HG02610 (cell line): ENCODE measurements around the gene CAT.
A peak's percentile ranks its signal among the peaks of the same experiment; 100 is the strongest.
"Not testable (repeated sequence)": the region's sequence is repeated elsewhere in the genome, so short reads cannot be mapped to it uniquely, and the experiment has no call there.

Experiments used
- ATAC-seq: cut with Tn5 transposase; IDR thresholded peaks from one replicate; pipeline ENCODE4 v1.9.1; 2021; ENCODE audit warnings: mild to moderate bottlenecking, moderate library complexity; ENCODE audit not compliant: unreplicated experiment

CAT gene

DNA sequence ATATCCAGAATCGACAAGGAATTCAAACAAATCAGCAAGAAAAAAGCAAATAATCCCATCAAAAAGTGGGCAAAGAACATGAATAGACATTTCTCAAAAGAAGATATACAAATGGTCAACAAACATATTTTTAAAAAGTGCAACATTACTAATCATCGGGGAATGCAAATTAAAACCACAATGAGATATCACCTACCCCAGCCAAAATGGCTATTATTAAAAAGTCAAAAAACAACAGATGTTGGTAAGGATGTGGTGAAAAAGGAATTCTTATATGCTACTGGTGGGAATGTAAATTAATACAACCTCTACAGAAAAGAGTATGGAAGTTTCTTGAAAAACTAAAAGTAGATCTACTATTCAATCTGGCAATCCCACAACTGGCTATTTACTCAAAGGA is 13.9 kb upstream of the CAT start:
- not testable (repeated sequence) for ATAC-seq

DNA sequence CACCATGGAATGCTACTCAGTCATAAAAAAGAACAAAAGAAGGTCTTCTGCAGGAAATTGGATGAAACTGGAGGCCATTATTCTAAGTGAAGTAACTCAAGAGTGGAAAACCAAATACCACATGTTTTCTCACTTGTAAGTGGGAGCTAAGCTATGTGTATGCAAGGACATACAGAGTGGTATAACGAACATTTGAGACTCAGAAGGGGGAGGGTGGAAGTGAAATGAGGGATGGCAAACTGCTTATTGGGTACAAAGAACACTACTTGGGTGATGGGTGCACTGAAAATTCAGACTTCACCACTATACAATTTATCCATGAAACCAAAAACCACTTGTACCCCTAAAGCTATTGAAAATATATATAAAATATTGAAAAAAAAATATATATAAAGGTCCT is 13.4 kb upstream of the CAT start:
- ATAC-seq: no peak

- no peak for ATAC-seq
Measured at GRCh38 chr11:34425867-34426266, 12.9 kb upstream of the CAT start.

DNA sequence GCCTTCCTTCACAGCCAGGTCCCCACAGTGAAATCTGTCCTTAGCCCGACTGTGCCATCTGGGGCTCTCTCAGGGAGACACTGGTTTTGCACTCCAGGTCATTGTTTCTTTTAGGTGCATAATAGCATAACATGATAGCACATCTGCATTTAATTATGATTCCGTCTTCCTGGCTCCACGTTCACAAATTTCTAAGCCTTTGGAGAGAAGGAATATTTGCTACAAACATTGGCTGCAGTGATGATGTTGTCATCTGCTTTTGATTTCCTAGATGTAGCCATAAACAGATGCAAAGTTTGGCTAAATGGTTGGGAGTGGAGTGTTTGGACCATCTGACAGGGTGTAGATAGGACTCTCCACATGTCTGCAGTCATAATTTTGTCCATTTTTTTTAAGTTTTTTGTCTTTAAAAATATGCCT is 12.0 kb upstream of the CAT start:
- no peak for ATAC-seq

GRCh38 chr11:34427186-34427805 is 11.4 kb upstream of the CAT start:
- ATAC-seq: no peak

- ATAC-seq: no peak
Measured at GRCh38 chr11:34431979-34432378, 6.8 kb upstream of the CAT start.

DNA sequence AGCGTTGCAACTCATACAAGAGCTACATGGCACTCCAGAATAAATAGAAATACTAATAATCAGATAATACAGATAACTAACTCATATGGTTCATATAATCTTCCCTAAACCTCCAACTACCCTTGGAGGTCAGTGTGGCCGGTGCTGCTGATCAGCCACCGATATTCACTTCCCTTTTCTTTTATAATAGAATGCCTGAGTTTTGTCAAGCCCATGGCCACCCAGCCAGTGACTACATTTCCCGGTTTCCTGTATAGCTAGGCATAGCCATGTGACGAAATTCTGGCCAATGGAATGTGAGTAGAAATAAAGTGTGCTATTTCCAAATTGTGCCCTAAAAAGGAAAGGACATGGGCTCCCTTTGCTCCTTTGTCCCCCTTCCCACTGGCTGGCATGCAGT is 5.9 kb upstream of the CAT start:
- ATAC-seq: no peak

GRCh38 chr11:34433899-34434298 is 4.8 kb upstream of the CAT start:
- no peak for ATAC-seq

DNA sequence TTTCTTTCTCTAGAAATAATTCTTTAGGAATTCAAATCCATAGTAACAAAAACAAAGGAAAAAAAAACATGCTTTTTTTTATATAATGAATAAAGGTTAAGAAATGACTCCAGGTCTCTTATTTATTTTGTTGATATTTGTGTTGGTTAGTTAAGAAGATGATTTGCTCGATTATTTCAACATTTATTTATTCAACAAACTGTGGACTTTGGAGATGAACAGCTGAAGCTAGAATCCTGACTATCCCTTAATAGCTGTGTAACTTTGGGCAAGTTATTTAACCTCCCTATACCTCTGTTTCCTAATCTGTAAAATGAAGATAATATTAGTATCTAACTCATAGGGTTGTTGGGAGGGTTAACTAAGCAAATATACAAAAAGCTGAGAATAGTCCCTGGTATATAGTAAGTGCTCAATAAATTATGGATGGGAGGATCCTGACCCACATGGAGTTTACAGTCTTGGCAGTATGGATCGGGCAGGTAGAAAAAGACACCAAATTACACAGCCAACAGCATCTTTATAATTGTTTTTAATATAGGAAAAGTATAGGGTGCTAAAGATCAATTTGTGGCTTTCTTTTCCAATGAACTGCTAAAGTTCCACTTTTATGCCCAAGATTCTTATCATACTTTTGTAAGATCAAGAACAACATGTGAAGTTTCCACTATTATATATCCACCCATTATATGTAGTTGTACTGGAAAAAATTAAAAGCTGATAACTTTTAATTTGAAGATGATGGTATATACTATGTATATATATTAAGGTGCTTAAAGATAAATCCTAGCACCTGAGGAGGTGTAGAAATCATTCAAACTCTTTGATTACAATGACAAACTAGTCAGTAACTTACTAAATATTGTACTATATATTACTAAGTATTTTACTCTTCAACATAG is 1.3 kb upstream of the CAT start:
- no peak for ATAC-seq

DNA sequence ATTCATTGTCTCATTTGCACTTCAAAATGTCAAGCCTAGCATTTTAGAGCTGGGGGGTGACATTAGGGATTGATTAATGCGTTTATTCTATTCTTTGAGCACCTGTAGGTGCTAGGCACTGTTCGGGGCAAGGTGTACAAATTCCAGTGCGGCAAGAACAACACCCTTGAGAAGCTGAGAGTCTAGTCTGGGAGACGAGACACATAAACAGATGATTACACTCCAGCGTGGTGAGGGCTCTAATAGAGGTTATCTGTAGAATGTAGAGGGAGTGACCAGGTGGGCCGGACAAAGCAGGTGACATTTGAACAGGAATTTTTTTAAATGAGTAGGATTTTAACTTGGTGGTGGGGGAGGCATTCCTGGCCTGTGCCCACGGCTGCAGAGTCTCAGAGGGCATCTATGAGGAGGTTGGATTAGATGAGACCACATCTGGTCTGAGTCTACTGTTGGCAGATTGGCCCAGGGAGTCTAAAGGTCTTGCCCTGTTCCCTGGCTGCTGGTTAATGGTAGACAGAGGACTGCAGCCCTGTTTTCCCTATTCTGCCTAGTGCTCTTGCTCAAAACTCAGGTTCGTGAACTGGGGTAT is 970 bp downstream of the CAT start:
- ATAC-seq: no peak

DNA sequence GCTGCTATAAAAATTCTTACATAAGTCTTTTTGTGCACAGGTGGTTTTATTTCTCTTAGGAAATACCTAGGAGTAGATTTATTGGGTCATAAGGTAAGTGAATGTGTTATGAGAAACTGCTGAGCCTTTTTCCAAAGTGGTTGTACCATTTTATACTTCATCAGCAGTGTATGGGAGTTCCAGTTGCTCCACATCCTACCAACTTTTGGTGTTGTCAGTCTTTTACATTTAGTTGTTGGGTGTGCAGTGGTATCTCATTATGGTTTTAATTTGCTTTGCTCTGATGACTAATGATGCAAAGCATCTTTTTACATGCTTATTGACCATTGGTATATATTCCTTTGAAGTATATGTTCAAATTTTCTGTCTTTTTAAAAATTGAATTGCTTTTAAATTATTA is 3.1 kb downstream of the CAT start:
- ATAC-seq: no peak

DNA sequence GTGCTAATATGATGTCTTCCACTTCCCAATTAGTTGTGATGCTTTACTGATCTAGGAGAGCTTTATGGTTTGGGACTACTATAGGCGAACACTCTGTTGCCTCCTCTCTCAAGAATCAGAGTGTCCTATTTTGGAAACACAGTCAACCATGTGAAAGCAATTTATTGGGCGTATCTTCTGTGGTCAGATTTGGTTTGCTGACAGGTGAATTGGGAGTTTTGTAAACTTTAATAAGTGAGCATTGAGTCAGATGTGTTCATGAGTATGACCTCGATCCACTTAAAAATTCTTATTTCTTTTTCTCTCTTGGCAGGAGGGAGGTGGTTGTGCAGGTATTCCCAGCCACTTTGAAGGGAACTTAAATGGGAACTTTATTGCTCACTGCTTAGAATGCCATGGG is 4.4 kb downstream of the CAT start:
- no peak for ATAC-seq

DNA sequence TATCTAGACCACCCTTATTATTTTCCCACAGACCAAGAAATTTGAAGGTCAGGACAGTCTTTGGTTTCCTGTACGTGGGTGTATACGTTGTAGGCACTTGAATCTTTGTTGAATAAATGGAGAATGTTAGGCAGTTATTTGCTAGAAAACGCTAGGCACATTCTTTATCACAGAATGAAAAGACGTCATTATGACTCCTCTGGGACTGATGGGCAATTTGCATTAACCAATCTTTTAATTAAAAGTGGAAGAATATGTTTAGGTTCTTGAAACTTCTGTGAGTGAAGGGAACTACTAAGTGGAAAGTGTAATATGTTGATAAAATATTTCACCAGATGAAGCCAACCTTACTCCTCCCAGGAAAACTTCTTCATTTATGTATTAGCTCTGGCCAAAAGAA is 5.7 kb downstream of the CAT start:
- ATAC-seq: no peak

GRCh38 chr11:34445956-34446355 is 7.2 kb downstream of the CAT start:
- ATAC-seq: no peak

DNA sequence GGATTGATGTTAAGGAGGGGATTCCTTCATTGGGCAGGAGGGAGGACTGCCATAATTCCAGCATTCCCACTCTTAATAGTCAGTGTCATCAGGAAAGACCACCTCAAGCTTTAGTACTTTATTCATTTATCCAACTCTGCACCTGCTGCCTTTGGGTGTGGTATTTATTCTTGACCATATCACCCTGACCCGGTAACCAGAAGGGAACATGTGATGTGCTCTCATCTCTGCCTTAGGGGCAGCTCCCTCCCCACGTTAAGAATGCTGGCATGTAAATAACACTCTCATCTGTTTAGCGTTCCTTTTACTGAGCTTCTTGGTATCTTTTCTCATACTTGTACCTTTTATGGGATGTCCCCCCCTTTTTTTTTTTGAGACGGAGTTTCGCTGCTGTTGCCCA is 7.7 kb downstream of the CAT start:
- ATAC-seq: no peak

DNA sequence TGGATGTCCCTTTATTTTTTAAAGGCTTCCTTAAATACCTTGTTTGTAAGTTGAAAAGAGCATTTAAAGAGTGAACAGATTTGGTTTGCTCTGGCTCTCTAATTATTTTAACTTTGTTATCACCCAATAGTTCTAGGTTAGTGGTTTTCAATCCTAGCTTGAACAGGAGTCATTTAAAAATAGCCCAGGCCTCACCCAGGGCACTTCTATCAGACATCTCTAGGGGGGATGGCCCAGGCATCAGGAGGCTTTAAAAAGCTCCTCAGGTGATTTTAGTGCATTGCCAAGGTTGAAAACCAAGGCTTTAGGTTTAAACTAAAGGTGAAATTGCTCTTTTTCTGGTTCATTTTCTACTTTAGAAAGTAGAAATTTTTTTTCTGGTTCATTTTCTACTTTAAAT is 8.3 kb downstream of the CAT start:
- no peak for ATAC-seq

DNA sequence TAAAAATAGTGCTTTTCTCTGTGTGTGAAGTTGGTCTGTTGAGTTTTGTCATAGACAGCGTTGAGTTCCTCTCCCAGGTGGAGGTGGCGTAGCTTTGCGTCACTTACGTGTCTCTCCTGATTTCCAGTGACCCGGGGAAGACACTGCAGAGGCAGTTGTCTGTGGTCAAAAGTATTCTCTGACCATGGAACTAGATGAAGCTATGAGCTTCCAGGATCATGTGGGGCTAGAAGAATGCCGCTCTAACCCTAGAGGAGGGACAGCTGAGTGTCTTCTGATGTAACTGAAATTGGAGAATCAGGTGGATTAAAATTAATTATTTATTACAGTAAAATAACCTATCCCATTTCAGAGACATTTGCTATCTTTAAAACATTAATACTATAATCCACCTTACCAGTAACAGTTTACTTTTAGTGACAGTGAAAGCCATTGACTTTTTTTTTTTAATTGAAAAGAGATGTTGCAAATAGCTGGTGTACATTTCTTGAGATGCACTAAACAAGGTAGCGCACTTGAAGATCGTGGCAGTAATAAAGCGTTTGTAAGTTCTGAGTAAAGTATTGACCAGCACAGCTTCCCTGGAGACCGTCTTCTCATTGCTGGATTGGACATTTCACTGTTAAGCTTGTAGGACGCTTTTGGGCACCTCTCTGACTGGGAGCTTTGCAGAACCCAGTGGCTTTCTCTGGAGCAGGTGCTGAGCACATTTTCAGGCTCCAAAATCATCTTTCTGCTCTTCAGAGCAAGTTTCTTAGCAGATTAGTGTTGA is 9.7 kb downstream of the CAT start:
- no peak for ATAC-seq

- peak; percentile 63 for ATAC-seq
Measured at GRCh38 chr11:34449013-34449412, 10.3 kb downstream of the CAT start.

GRCh38 chr11:34451053-34451452 is 12.3 kb downstream of the CAT start:
- no peak for ATAC-seq

DNA sequence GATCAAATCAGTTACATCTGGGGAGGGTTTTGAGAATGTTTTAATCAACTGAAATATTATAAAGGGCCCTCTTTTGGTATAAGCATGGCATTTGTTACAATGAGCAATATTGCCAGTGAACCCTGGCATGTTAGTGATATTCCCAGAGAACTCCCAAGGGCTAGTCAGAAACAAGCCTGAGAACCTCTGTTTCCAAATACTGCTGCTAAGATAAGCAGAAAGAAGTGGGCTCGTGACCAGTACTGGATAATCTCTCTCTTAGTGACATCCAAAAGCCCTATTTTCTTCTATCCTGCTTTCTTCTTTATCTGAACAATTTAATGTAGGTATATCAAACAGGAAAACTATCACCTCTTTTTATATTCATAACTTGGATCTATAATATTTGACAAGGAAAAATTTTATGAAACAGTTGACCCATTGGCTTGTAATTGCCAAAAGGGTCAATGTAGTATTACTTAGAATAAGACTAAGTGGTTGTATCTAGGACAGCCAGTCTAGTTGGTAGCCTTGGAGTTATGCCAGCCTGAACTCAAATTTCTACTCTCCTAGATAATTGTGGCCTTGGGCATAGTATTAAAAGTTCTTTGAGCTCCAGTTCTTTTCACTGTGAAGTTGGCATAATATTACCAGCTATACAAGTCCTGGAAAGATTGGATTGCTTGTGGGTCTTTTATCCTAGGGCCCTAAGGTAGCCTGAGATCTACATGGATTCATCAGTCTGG is 15.7 kb downstream of the CAT start:
- ATAC-seq: no peak

GRCh38 chr11:34457607-34458006 is 18.9 kb downstream of the CAT start:
- no peak for ATAC-seq
